SH-SY5Y (cell line): ENCODE data around the gene ADCY2.

Experiments used
- GATA2 ChIP-seq: IDR thresholded peaks from 2 replicates; pipeline ENCODE4 v1.6.1; 2011; ENCODE audit warnings: mild to moderate bottlenecking, low read depth, low read length
- GATA3 ChIP-seq: IDR thresholded peaks from 2 replicates; pipeline ENCODE4 v1.6.1; 2011; ENCODE audit warnings: low read depth, mild to moderate bottlenecking, low read length, moderate library complexity

DNA sequence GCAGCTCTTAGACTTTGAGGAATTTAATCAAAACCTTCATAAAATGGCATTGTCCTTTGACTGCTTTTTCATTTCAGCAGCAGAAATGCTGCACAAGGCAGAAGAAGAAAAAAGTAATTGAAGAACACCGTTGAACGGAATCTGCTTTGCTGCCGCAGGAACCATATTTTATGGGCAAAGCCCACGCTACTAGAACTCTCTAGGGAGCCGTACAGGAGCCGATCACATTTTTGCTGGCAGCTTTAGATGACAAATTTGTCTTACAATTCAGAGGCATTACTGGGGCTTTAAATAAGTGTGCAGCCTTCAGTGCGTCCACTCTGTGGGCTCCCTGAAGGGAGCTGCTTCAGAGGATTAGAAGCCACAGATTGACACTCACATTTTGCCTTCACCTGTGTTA lies 449.6 kb downstream of the ADCY2 start:
- no peak for TF ChIP-seq GATA3
- no peak for TF ChIP-seq GATA2
